H1 (cell line): ENCODE results near the gene ARL5C. TPM values are rescaled to one million over a fixed set of nuclear protein-coding genes. Genes with fewer than 3 reads are reported as not detected.

Source experiments
- RNF2 ChIP-seq: fragments of 200-900, 300-1000 bp; sonication (generic); IDR thresholded peaks from 2 replicates; pipeline ENCODE4 v1.7.1; 2016; ENCODE audit warnings: borderline replicate concordance, low read depth, mild to moderate bottlenecking, antibody characterized with exemption, low read length; ENCODE audit not compliant: poor library complexity, severe bottlenecking; ENCODE audit errors: missing control alignments
- polyA plus RNA-seq, 7 experiments: library from polyadenylated mRNA; depleted of rRNA in 3 of 7; stranded (reverse) in 5 of 7; unstranded in 2 of 7; fragments of >200 nt in 5 of 7; fragments of 200-250 nt in 2 of 7; gene quantifications; 1 replicate in 5 of 7; 2 replicates in 1 of 7; 4 replicates in 1 of 7; pipeline versions ENCODE4 v1.2.1 to v1.2.3, GENCODE V29; 2011 to 2013; ENCODE audit warnings: missing spikeins in 2 of 7, mixed read lengths in 2 of 7
- total RNA-seq: library from RNA; stranded (reverse); fragmentation: NEBNext Ultra II Directional; extraction: Animal tissue kit (Norgen Biotek cat#: 25700); gene quantifications from 2 replicates; pipeline ENCODE4 v1.2.1, GENCODE V29; 2021

Gene ARL5C
- total and polyA plus RNA-seq, 2 of the 8 experiments (the other 6 are each of a cell fraction or from before 2014, with no cell fraction given), result not detected

DNA sequence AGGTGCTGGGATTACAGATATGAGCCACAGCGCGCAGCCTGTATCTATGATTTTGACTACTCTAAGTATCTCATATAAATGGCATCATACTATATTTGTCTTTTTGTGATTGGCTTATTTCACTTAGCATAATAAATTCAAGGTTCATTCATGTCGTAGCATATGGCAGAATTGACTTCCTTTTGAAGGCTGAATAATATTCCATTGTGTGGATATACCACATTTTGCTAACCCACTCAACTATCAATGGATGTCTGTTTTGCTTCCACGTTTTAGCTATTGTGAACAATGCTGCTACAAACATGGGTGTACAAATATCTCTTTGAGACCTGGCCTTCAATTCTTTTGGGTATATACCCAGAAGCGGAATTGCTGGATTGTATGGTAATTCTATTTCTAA, 24.7 kb downstream of the ARL5C start (continued):
- TF ChIP-seq RNF2, result no peak
